ENCODE results near the gene CDK11B.

Gene CDK11B

DNA sequence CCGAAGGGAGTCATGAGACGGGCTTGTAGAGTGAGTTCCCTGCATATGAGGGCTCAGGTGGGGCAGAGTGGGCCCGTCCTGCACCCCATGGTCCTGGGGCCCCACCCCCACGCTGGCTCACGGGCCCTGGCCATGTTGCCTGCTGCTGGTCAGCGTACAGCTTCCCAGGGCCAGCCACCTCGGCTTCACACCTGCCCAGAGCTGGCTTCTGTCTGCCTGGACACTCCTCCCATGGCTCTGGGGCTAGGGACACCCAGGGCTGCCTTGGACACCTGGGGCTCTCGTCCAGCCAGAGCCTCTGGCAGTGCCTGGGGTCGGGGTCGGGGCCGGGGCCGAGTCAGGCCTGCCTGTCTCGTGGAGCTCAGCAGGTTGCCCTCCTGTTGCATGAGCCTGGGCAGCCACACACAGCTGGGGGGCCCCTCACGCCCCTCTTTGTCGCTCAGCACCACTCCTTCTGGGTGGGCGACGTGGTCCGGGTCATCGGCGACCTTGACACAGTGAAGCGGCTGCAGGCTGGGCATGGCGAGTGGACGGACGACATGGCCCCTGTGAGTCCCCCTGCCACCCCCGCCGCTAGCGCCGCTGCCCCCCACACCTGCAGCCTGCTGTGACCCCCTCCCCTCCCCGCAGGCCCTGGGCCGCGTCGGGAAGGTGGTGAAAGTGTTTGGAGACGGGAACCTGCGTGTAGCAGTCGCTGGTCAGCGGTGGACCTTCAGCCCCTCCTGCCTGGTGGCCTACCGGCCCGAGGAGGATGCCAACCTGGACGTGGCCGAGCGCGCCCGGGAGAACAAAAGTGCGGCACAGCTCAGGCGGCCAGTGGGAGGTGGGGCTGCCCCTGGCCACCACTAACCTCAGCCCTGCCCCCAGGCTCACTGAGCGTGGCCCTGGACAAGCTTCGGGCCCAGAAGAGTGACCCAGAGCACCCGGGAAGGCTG, 32.3 kb downstream of the CDK11B start:
- no peak for DNase-seq (ENCODE audit: extremely low spot score)
- CTCF ChIA-PET = interaction anchor here (0.5 kb wide), 1 partner anchor 10 kb away, joined by 3 read pairs; no protein-coding TSS in a partner anchor
- POLR2A ChIA-PET = interaction anchor here (2.5 kb wide), 1 partner anchor 11 kb away, joined by 7 read pairs; the partner anchor contains the start of gene MIB2
- TF ChIP-seq FOXK2 (IDR thresholded peaks at IDR 0.05) (no peak), SP1 (IDR thresholded peaks at IDR 0.05) (no peak)
- TF ChIP-seq, protein P1, sequence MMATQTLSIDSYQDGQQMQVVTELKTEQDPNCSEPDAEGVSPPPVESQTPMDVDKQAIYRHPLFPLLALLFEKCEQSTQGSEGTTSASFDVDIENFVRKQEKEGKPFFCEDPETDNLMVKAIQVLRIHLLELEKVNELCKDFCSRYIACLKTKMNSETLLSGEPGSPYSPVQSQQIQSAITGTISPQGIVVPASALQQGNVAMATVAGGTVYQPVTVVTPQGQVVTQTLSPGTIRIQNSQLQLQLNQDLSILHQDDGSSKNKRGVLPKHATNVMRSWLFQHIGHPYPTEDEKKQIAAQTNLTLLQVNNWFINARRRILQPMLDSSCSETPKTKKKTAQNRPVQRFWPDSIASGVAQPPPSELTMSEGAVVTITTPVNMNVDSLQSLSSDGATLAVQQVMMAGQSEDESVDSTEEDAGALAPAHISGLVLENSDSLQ (IDR thresholded peaks at IDR 0.05) = no peak

- DNase-seq (ENCODE audit: extremely low spot score) = no peak
- ChIA-PET CTCF (no interaction called here), POLR2A (interaction anchor here (2.5 kb wide), 1 partner anchor 10 kb away, joined by 7 read pairs; the partner anchor contains the start of gene MIB2)
- TF ChIP-seq NFRKB (IDR thresholded peaks at IDR 0.05) (no peak), ZNF384 (IDR thresholded peaks at IDR 0.05) (no peak), L3MBTL2 (conservative IDR thresholded peaks at IDR 0.05) (no peak), SP1 (IDR thresholded peaks at IDR 0.05) (no peak), ELF4 (IDR thresholded peaks at IDR 0.05) (no peak), FOXK2 (IDR thresholded peaks at IDR 0.05) (no peak), HDGF (IDR thresholded peaks at IDR 0.05; ENCODE audit: borderline replicate concordance) (no peak), ARNT (IDR thresholded peaks at IDR 0.05) (no peak), LEF1 (IDR thresholded peaks at IDR 0.05; ENCODE audit: borderline replicate concordance) (no peak), FOXA1 (IDR thresholded peaks at IDR 0.05) (no peak), CTBP1 (IDR thresholded peaks at IDR 0.05; ENCODE audit: borderline replicate concordance) (no peak), FOXM1 (IDR thresholded peaks at IDR 0.05; ENCODE audit: borderline replicate concordance) (no peak), BHLHE40 (IDR thresholded peaks at IDR 0.05; ENCODE audit: borderline replicate concordance) (no peak), SUZ12 (IDR thresholded peaks at IDR 0.05) (no peak)
- TF ChIP-seq, protein P1 (IDR thresholded peaks at IDR 0.05) = no peak
Measured at GRCh38 chr1:1625824-1626206, 33.0 kb downstream of the CDK11B start.

DNA sequence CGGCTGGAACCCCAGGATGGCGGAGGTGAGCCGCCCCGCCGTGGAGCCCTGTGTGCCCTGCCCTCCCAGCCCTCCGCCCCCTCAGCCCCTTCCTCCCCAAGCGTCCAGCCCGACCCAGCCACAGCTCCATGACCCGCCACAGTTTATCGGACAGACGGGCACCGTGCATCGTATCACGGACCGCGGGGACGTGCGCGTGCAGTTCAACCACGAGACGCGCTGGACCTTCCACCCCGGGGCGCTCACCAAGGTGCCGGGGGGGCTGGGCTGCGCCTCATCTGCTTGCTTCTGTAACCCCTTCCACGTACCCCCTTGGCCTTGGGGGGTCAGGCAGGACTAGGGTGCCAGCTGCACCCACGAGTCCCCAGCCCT, 33.4 kb downstream of the CDK11B start:
- ChIA-PET CTCF (no interaction called here), POLR2A (interaction anchor here (2.5 kb wide), 1 partner anchor 10 kb away, joined by 7 read pairs; the partner anchor contains the start of gene MIB2)
- TF ChIP-seq SP1 (IDR thresholded peaks at IDR 0.05) (no peak), LEF1 (IDR thresholded peaks at IDR 0.05; ENCODE audit: borderline replicate concordance) (no peak), L3MBTL2 (conservative IDR thresholded peaks at IDR 0.05) (no peak), FOXK2 (IDR thresholded peaks at IDR 0.05) (no peak), HDGF (IDR thresholded peaks at IDR 0.05; ENCODE audit: borderline replicate concordance) (no peak), ELF4 (IDR thresholded peaks at IDR 0.05) (no peak), FOXA1 (IDR thresholded peaks at IDR 0.05) (no peak), FOXM1 (IDR thresholded peaks at IDR 0.05; ENCODE audit: borderline replicate concordance) (no peak), TARDBP (IDR thresholded peaks at IDR 0.05) (no peak), BHLHE40 (IDR thresholded peaks at IDR 0.05; ENCODE audit: borderline replicate concordance) (no peak), ARNT (IDR thresholded peaks at IDR 0.05) (no peak), CTBP1 (IDR thresholded peaks at IDR 0.05; ENCODE audit: borderline replicate concordance) (no peak), ZNF384 (IDR thresholded peaks at IDR 0.05) (no peak), NFRKB (IDR thresholded peaks at IDR 0.05) (no peak), SUZ12 (IDR thresholded peaks at IDR 0.05) (no peak)
- TF ChIP-seq, protein P1 (IDR thresholded peaks at IDR 0.05) = no peak
- no peak for DNase-seq (ENCODE audit: extremely low spot score)

DNA sequence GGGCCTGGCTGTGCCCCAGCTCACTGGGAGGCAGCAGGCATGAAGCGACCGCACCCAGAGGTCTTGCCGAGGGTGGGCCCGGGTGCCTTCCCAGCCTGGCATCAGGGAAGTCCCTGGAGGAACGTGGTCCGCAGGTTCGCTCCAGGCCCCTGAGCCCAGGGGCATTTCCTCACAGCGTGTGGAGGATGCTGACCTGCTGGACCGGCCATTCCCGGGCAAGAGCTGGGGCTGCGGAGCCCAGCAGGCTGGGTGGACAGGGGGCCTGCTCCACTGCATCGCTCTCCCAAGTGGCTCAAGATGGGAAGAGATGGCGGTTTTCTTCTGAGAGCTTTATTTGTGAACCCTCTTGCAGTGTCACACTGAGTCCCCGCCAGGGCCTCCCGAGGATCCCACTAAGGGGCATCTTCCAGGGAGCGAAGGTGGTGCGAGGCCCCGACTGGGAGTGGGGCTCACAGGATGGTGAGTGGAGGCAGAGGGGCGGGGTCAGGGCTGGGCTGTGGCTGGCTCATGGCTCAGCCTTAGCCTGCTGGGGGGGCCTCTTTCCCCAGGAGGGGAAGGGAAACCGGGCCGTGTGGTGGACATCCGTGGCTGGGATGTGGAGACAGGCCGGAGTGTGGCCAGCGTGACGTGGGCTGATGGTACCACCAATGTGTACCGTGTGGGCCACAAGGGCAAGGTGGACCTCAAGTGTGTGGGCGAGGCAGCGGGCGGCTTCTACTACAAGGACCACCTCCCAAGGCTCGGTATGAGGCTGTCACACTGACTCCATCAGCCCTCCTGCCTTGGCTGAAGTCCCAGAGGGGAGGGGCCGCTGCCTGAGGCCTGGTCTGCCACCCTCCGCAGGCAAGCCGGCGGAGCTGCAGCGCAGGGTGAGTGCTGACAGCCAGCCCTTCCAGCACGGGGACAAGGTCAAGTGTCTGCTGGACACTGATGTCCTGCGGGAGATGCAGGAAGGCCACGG, 34.1 kb downstream of the CDK11B start:
- ChIA-PET CTCF (no interaction called here), POLR2A (interaction anchor here (2.5 kb wide), 1 partner anchor 9 kb away, joined by 7 read pairs; the partner anchor contains the start of gene MIB2)
- no peak for DNase-seq (ENCODE audit: extremely low spot score)
- no peak for TF ChIP-seq ARNT (IDR thresholded peaks at IDR 0.05)
- no peak for TF ChIP-seq HDGF (IDR thresholded peaks at IDR 0.05; ENCODE audit: borderline replicate concordance)
- TF ChIP-seq SP1 (IDR thresholded peaks at IDR 0.05) = no peak
- no peak for TF ChIP-seq CTBP1 (IDR thresholded peaks at IDR 0.05; ENCODE audit: borderline replicate concordance)
- TF ChIP-seq FOXA1 (IDR thresholded peaks at IDR 0.05) = no peak
- no peak for TF ChIP-seq TARDBP (IDR thresholded peaks at IDR 0.05)
- no peak for TF ChIP-seq ZNF384 (IDR thresholded peaks at IDR 0.05)
- no peak for TF ChIP-seq L3MBTL2 (conservative IDR thresholded peaks at IDR 0.05)
- no peak for TF ChIP-seq NFRKB (IDR thresholded peaks at IDR 0.05)
- no peak for TF ChIP-seq BHLHE40 (IDR thresholded peaks at IDR 0.05; ENCODE audit: borderline replicate concordance)
- TF ChIP-seq LEF1 (IDR thresholded peaks at IDR 0.05; ENCODE audit: borderline replicate concordance) = no peak
- no peak for TF ChIP-seq FOXK2 (IDR thresholded peaks at IDR 0.05)
- TF ChIP-seq FOXM1 (IDR thresholded peaks at IDR 0.05; ENCODE audit: borderline replicate concordance) = no peak
- TF ChIP-seq, protein P1 (IDR thresholded peaks at IDR 0.05) = no peak
- TF ChIP-seq SUZ12 (IDR thresholded peaks at IDR 0.05) = no peak
- TF ChIP-seq ELF4 (IDR thresholded peaks at IDR 0.05) = no peak
